Middle frontal gyrus (tissue), 1 donor: ENCODE data around the gene NTSR1.

ENCODE experiments used
- DNase-seq: peaks from one replicate; pipeline ENCODE4 v3.0.0-alpha.2; 2015; ENCODE audit warnings: low spot score; ENCODE audit errors: extremely low spot score

Gene NTSR1

DNA sequence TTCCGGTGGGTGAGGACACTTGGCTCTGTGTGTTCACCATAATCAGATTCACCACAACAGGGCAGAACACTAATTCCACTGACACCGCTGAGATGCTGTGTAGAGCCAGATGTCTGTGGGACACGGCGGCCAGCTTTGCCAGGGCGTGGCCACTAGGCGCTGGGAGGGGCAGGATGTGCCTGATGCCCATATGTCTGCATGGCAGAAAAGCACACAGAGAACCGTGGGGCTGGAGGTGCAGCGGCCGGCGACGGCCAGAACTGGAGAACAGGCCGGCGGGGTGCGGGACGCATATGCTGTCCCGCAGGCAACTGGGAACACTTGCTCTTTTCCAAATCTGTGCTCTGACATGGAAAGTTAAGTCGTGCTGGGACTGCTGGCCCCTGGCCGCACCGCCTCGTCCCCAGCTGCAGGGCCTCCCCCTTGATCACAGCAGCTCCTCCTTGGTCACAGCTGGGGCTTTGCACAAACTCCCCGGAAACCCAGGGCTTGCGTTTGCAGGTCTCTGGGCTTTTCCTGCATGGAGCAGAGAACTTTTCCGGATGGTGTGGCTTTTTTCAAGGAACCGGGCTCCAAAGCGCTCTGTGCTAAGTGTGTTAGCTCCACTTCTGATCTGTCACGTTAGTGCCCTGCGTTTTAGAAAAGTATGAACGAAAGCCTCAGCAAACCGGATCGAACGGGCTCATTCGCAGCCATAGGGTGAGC is 31.1 kb downstream of the NTSR1 start:
- no peak for DNase-seq

DNA sequence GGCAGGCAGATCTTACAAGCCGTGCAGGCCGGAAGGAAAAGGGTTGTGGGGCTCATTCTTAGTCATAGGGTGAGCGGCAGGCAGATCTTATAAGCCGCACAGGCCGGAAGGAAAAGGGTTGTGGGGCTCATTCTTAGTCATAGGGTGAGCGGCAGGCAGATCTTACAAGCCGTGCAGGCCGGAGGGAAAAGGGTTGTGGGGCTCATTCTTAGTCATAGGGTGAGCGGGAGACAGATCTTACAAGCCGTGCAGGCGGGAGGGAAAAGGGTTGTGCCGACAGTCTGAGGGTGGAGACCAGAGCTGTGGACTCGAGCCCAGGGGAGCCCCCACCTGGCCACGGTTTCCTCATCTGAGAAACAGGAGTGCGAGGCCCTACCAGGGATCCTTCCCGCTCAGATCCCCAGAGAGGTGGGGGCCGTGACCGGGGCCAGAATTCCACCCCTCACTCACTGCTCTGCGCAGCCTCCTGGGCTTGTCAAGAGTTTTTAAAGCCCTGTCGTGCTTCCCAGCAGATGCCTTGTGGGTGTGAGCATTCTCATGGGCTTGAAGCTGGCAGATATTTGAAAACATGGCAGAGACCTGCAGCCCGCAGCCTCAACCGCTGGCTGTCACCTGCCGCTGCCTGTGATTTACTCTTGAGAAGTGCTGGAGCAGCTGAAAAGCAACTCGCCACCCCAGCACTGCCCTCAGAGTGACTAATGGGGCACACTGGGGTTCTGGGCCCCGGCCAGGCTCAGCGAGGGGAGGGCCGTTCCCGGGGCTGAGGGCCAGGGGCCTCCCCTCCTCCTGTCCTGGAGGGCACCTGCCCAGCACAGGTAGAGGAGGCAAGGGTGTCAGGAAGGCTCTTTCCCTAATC is 31.9 kb downstream of the NTSR1 start:
- no peak for DNase-seq

DNA sequence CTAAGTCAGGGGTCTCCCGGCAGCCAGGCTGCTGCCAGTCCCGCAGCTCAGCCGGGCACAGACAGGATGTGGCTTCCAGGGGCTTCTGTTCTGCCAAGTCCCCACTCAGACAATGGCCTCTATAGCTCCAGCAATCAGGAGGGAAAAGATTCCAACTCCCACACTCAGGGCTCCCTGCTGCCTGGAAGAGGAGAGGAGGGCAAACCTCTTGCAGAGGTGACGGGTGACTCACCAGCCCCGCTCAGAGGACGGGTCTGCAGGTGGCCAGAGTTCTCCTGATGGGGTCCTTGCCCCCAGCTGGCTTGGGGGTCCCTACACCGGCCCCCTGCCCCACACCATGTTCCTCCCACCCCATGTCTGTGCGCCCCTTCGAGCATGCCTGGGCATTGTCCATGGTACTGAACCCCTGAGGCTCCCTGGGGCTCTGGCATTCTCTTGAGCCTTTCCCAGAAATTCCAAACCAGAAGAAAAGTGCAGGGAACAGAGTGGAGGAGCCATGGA is 32.6 kb downstream of the NTSR1 start:
- no peak for DNase-seq

GRCh38 chr20:62741701-62742491 is 33.3 kb downstream of the NTSR1 start:
- no peak for DNase-seq

DNA sequence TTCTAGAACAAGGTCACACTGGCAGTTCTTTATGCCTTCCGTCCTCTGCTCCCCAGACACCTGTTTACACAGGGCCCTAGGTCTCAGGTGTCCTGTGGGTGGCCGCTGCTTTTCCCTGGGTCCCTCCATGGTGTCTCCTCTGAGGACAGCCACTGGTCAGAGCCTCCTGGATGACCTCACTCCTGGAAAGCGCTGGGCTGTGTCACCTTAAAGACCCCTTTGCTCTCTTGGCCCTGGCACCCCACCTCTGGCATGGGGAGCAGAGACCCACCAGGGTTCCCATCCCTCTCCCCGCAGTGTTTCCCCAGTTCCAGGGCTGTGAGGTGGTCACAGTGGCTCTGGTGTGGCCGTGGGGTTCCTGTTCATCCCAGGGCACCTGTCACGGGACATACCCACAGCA is 33.9 kb downstream of the NTSR1 start:
- no peak for DNase-seq

DNA sequence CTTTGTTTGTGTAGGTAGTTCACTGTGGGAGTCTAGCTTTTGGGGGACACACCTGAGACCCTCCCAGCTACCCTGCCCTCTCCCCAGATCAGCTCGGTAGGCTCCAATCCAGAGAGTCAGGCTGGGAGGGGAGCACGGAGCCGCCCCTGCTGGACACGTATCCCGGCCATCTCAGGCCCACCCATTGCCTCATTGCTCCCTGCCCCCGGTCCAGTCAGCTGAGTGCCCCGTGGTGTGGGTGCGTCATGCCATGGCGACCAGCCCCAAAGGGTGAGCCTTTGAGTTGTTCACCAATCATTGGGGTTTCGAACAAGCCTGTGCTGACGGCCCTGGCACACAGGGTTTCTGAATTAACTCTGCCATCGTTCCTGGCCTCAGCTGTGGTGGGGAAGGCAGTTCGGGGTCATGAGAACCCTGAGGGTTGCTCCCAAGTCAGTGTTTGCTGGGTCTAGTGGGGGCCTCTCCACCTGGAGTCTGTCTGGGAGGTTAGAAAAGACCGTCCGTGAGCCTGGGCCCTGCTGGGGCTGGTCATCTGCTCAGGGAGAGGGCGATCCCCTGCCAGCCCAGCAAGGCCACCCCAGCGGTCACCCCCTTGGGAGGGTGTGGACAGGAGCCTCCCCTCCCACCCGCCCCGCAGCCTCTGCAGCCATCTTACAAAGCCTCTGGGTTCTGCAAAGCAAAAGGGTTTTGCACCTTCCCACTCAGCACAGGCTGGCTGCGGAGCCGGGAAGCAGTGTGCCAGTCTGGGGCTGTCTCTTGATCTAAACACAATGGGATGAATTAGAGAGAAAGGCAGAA is 34.5 kb downstream of the NTSR1 start:
- no peak for DNase-seq

DNA sequence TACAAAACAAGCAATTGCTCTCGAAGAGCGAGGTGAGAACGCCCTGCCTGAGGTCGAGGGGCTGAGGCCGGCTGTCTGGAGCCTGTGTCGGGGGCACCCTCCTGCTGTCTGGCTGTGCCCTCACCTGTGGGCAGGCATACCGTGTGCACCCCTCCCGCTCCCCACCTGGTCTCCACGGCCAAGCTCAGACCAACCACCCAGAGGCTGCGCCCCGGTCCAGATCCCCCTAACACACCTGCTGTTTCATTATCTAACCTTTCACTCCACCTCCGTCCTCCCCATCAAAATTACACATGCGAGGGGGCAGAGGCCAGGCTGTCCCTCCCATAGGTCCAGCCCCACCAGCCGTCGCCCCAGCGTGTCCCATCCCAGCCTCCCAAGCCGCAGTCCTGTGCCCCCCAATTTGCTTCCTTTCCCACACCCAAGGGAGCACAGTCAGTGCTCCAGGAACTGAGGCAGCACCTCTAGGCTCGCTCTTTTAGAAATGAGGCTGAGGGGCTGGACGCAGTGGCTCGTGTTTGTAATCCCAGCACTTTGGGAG is 35.2 kb downstream of the NTSR1 start:
- no peak for DNase-seq

- DNase-seq, result no peak
These were observed 36.1 kb downstream of the NTSR1 start for GRCh38 chr20:62744741-62745191.

DNA sequence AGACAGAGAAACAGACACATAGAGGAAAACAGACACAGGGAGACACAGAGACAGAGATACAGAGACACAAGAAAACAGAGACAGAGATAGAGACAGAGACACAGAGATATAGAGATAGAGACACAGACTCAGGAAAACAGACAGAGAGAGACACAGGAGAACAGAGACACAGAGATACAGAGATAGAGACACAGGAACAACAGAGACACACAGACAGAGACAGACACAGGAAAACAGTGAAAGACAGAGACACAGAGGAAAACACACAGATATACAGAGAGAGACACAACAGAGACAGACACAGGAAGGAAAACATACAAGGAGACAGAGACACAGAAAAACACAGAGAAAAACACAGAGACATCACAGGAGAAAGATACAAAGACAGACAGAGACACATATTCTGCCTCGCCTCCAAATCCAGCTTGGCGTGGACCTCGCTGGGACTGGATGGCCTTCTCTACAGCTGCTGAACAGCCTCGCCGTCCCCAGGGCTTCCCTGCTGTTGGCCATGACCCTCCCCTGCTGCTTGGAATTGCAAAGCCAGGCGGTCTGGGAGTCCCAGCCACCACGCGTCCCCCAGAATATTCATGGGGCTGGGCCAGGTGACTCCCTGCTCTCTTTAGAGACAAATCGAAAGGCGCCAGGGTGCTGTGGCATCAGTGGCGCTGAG is 36.8 kb downstream of the NTSR1 start:
- DNase-seq, result no peak

GRCh38 chr20:62745952-62746288 is 37.3 kb downstream of the NTSR1 start:
- no peak for DNase-seq

DNA sequence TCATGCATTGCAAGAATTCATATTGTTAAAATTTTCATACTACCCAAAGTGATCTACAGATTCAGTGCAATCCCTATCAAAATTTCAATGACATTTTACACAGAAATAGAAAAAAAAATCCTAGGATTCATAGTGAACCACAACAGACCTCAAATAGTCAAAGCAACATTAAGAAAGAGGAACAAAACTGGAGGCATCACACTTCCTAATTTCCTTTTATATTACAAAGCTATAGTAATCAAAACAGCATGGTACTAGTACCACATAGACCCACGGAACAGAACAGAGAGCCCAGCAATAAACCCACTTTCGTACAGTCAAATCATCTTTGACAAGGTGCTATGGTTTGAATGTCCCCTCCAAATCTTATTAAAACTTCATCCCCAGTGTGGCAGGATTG is 39.7 kb downstream of the NTSR1 start:
- no peak for DNase-seq

GRCh38 chr20:62749851-62750445 is 41.3 kb downstream of the NTSR1 start:
- DNase-seq, result no peak

GRCh38 chr20:62751551-62752150 is 43.0 kb downstream of the NTSR1 start:
- no peak for DNase-seq

DNA sequence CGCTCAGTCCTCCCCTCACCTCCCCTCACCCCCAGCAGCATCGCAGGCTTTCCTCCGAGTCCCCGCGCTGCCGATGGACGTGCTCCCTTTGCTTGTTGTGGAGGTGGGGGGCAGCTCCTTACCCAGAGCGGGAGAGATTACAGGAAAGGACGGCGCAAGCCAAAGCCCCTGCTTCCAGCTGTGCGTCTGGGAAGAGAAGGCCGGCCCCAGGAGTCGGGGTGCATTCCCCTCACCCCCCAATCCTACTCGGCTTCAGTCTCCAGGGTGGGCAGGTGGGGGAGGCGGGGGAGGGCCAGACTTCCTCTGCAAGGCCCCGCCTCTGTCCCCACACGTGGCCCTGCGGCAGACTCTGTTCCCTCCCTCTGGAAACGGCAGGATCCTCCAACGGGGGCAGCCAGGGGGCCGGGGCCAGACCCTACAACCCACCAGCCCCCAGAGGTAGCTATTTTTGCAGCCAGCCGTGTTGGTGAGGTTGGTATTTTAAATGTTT is 43.6 kb downstream of the NTSR1 start:
- no peak for DNase-seq

DNA sequence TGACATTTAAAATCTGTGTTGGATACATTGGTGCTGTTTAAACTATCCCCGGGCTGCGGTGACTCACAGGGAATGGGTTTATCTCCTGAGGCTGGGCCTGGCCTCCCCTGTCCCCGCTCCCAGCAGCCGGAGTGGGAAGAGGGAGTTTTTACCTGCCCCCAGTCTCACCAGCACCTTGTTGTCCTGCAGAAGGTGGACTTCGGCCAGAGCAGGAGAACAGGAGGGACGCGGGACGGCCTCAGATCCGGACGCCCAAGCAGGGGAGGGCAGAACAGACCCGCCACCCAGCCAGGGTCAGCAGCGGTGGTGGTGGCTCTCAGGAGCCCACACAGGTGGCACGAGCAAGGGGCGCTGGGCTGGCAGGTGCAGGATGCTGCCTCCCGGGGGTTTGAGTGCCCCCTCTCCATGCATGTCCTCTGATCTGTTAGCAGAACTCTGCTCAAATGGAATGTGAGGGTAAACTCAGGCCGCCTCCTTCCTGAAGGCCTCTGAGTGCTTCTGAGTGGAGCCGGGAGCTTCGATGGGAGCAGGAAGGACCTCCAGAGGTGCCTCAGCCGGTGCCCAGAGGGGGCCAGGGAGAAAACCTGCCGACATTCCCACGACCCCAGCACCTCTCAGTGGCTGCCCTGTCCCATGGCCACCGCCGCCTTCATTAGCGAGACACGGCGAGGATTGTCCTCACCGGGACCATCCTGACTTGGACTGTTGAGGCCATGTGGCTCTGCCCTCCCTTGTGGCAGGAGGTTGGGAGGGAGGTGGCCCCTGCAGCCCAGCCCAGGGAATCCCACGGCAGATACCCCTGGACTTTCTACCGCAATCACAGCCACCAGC is 44.2 kb downstream of the NTSR1 start:
- DNase-seq, result no peak

DNA sequence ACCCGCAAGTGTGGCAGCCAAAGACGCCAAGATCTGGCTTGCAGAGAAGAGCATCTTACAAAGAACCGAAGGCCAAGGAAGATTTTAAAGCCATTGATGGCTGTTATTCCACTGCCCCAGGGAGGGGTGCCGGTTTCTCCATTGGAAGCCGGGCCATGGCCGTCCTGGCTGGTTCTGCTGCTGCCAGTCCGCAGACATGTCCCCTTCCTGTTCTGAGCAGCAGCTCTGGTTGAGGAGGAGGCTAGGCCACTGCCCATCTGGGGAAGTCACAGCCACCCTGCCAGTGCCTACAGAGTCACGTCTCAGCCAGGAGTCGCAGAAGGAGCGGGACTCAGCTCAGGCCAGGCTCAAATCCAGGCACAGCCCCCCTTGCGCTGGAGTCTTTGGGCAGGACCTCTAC is 45.0 kb downstream of the NTSR1 start:
- no peak for DNase-seq

DNA sequence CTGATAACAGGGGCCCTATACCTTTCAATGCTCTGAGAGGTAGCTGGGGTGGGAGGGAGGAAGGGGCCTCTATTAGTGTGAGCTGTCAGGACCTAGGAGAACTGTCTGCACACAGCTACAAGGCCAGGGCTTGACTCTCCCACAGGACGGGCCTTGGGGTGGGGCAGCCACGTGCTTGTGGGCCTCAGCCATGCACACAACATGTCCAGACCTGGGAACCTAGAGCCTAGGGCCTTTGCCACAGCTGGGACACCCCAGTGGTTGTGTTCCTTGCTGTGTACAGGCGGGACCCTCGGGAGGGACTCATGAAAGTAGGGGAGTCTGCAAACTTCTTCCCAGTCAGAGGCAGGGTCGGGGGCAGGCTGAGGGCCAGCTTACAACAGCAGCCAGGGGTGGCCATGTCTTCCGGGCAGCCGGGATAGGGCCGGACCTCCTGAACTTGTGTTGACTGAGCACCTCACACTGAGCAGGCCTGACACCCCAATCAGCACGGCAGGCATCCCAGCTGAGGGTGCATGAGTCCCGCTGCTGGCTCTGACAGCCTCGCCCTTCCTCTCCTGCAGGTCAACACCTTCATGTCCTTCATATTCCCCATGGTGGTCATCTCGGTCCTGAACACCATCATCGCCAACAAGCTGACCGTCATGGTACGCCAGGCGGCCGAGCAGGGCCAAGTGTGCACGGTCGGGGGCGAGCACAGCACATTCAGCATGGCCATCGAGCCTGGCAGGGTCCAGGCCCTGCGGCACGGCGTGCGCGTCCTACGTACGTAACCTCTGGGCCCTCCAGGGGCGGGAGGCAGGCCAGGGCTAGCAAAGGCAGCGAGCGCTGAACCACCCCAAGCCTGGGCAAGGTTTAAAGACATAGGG is 45.7 kb downstream of the NTSR1 start:
- DNase-seq, result no peak
